IPS-NIHi11 (cell line): ENCODE measurements around the gene PLCB1.
A peak's percentile ranks its signal among the peaks of the same experiment; 100 is the strongest.
"Not testable (repeated sequence)": the region's sequence is repeated elsewhere in the genome, so short reads cannot be mapped to it uniquely, and the experiment has no call there.

Experiments
- DNase-seq: peaks from one replicate; pipeline ENCODE4 v3.0.0; 2012; ENCODE audit warnings: mixed read lengths, low spot score

Gene PLCB1

GRCh38 chr20:8608470-8608869, 476.4 kb downstream of the PLCB1 start:
- DNase-seq, result no peak

- no peak for DNase-seq
Measured at GRCh38 chr20:8616792-8617191, 484.7 kb downstream of the PLCB1 start.

GRCh38 chr20:8621001-8621400, 488.9 kb downstream of the PLCB1 start:
- DNase-seq, result no peak

- DNase-seq, result no peak
Measured at GRCh38 chr20:8624046-8624445, 492.0 kb downstream of the PLCB1 start.

- no peak for DNase-seq
Measured at GRCh38 chr20:8624616-8625015, 492.6 kb downstream of the PLCB1 start.

- DNase-seq, result no peak
Measured at GRCh38 chr20:8627340-8628004, 495.4 kb downstream of the PLCB1 start.

GRCh38 chr20:8631271-8631670, 499.2 kb downstream of the PLCB1 start:
- DNase-seq, result no peak

- DNase-seq, result no peak
Measured at GRCh38 chr20:8633366-8633765, 501.3 kb downstream of the PLCB1 start.

GRCh38 chr20:8635048-8635572, 503.0 kb downstream of the PLCB1 start:
- no peak for DNase-seq

- no peak for DNase-seq
Measured at GRCh38 chr20:8635837-8636236, 503.8 kb downstream of the PLCB1 start.

- peak; percentile 29 for DNase-seq
Measured at GRCh38 chr20:8639112-8639778, 507.2 kb downstream of the PLCB1 start.

- DNase-seq, result no peak
Measured at GRCh38 chr20:8640461-8640860, 508.4 kb downstream of the PLCB1 start.

- DNase-seq, result no peak
Measured at GRCh38 chr20:8642247-8642646, 510.2 kb downstream of the PLCB1 start.

- DNase-seq, result not testable (repeated sequence)
Measured at GRCh38 chr20:8644468-8644867, 512.4 kb downstream of the PLCB1 start.

- DNase-seq, result no peak
Measured at GRCh38 chr20:8645326-8645725, 513.3 kb downstream of the PLCB1 start.

- no peak for DNase-seq
Measured at GRCh38 chr20:8646033-8646441, 514.0 kb downstream of the PLCB1 start.

- DNase-seq, result no peak
Measured at GRCh38 chr20:8646716-8647115, 514.6 kb downstream of the PLCB1 start.

GRCh38 chr20:8647961-8648441, 515.9 kb downstream of the PLCB1 start:
- DNase-seq, result no peak

GRCh38 chr20:8648466-8648865, 516.4 kb downstream of the PLCB1 start:
- no peak for DNase-seq

GRCh38 chr20:8652396-8652795, 520.3 kb downstream of the PLCB1 start:
- no peak for DNase-seq

GRCh38 chr20:8654486-8654885, 522.4 kb downstream of the PLCB1 start:
- no peak for DNase-seq

GRCh38 chr20:8656335-8656734, 524.3 kb downstream of the PLCB1 start:
- DNase-seq, result no peak

GRCh38 chr20:8657664-8658063, 525.6 kb downstream of the PLCB1 start:
- no peak for DNase-seq
